Endothelial cell (in vitro differentiated cells): ENCODE data around the gene DEFB116. TPM values are rescaled to one million over a fixed set of nuclear protein-coding genes. Genes with fewer than 3 reads are reported as not detected.

Source experiments
- DNase-seq: peaks from one replicate; pipeline ENCODE4 v3.0.0; 2021; ENCODE audit warnings: low spot score
- H3K27ac Mint-ChIP-seq: one replicate; pipeline ENCODE4 v1.8.0; 2021; ENCODE audit warnings: mixed read lengths, inconsistent platforms; ENCODE audit not compliant: unreplicated experiment
- H3K27me3 Mint-ChIP-seq: one replicate; pipeline ENCODE4 v1.8.0; 2021; ENCODE audit warnings: mild to moderate bottlenecking, moderate library complexity, mixed read lengths, inconsistent platforms; ENCODE audit not compliant: unreplicated experiment
- H3K36me3 Mint-ChIP-seq: one replicate; pipeline ENCODE4 v1.8.0; 2021; ENCODE audit warnings: mild to moderate bottlenecking, low read depth, mixed read lengths, inconsistent platforms; ENCODE audit not compliant: unreplicated experiment
- H3K4me1 Mint-ChIP-seq: one replicate; pipeline ENCODE4 v1.8.0; 2021; ENCODE audit warnings: mild to moderate bottlenecking, mixed read lengths, inconsistent platforms; ENCODE audit not compliant: unreplicated experiment
- H3K4me3 Mint-ChIP-seq: one replicate; pipeline ENCODE4 v1.8.0; 2021; ENCODE audit warnings: mild to moderate bottlenecking, mixed read lengths, inconsistent platforms; ENCODE audit not compliant: unreplicated experiment
- H3K9me3 Mint-ChIP-seq: one replicate; pipeline ENCODE4 v1.8.0; 2021; ENCODE audit warnings: mixed read lengths, inconsistent platforms; ENCODE audit not compliant: unreplicated experiment
- CTCF ChIP-seq: fragments of 200-600 bp; sonication (generic); IDR thresholded peaks from one replicate; pipeline ENCODE4 v1.5.0; 2021; ENCODE audit warnings: antibody characterized with exemption; ENCODE audit not compliant: unreplicated experiment
- total RNA-seq: library from RNA; stranded (reverse); fragmentation: NEBNext Ultra II Directional; extraction: Animal tissue kit (Norgen Biotek cat#: 25700); gene quantifications from one replicate; pipeline ENCODE4 v1.2.1, GENCODE V29; 2021; ENCODE audit not compliant: unreplicated experiment

The DEFB116 gene
- total RNA-seq, 1 donor from 2014 or later, result not detected

- no peak for TF ChIP-seq CTCF
- Mint-ChIP-seq H3K27ac (no peak overlapping the region), H3K27me3 (peaks cover 6% of the 10 kb centered on the region), H3K36me3 (no peaks in the 10 kb centered on the region), H3K4me3 (no peak overlapping the region), H3K9me3 (peaks cover 25% of the 10 kb centered on the region), H3K4me1 (no peaks in the 10 kb centered on the region)
- no peak for DNase-seq
Measured at GRCh38 chr20:31278178-31278577, 30.2 kb downstream of the DEFB116 start.

GRCh38 chr20:31274441-31274840, 33.9 kb downstream of the DEFB116 start:
- H3K27me3 Mint-ChIP-seq, result peaks cover 6% of the 10 kb centered on the region
- no peak for TF ChIP-seq CTCF
- H3K36me3 Mint-ChIP-seq, result peaks cover 5% of the 10 kb centered on the region
- H3K4me3 Mint-ChIP-seq, result no peak overlapping the region
- no peaks in the 10 kb centered on the region for H3K4me1 Mint-ChIP-seq
- H3K27ac Mint-ChIP-seq, result no peak overlapping the region
- H3K9me3 Mint-ChIP-seq, result peaks cover 37% of the 10 kb centered on the region
- no peak for DNase-seq

GRCh38 chr20:31260326-31260932, 48.0 kb downstream of the DEFB116 start:
- peak; percentile 43 for TF ChIP-seq CTCF
- H3K27me3 Mint-ChIP-seq, result peaks cover 7% of the 10 kb centered on the region
- H3K27ac Mint-ChIP-seq, result no peak overlapping the region
- no peak for DNase-seq
- H3K4me1 Mint-ChIP-seq, result no peaks in the 10 kb centered on the region
- peaks cover 47% of the 10 kb centered on the region for H3K9me3 Mint-ChIP-seq
- H3K4me3 Mint-ChIP-seq, result no peak overlapping the region
- peaks cover 5% of the 10 kb centered on the region for H3K36me3 Mint-ChIP-seq

- Mint-ChIP-seq H3K36me3 (peaks cover 8% of the 10 kb centered on the region), H3K27ac (no peak within 1 kb of the TSS), H3K9me3 (peaks cover 57% of the 10 kb centered on the region), H3K27me3 (peaks cover 9% of the 10 kb centered on the region), H3K4me3 (no peak within 1 kb of the TSS), H3K4me1 (no peaks in the 10 kb centered on the region)
- no peak for TF ChIP-seq CTCF
- no peak for DNase-seq
Measured at GRCh38 chr20:31257364-31257763, 51.0 kb downstream of the DEFB116 start, which contains the start of gene DEFB115. TSS of gene DEFB115 (plus strand) at chr20:31257664. CDS start at chr20:31257664, 0 bp downstream.

- no peak overlapping the region for H3K27ac Mint-ChIP-seq
- no peak overlapping the region for H3K4me3 Mint-ChIP-seq
- TF ChIP-seq CTCF, result no peak
- no peaks in the 10 kb centered on the region for H3K4me1 Mint-ChIP-seq
- peaks cover 61% of the 10 kb centered on the region for H3K9me3 Mint-ChIP-seq
- H3K36me3 Mint-ChIP-seq, result peaks cover 8% of the 10 kb centered on the region
- H3K27me3 Mint-ChIP-seq, result peaks cover 10% of the 10 kb centered on the region
- DNase-seq, result no peak
Measured at GRCh38 chr20:31256959-31257358, 51.4 kb downstream of the DEFB116 start.
